A549 (cell line): ENCODE data around the gene FAAH2. TPM values are rescaled to one million over a fixed set of nuclear protein-coding genes. Genes with fewer than 3 reads are reported as not detected.

Source experiments
- ATAC-seq, 2 experiments: fragments of 200-7000 bp in 1 of 2; fragments of >200 bp in 1 of 2; cut with Nextera tagmentation in 1 of 2; cut with Tn5 transposase in 1 of 2; 3 replicates each; pipeline versions ENCODE4 v1.8.0 to v1.9.1; 2018 to 2020; ENCODE audit warnings: mild to moderate bottlenecking in 1 of 2, moderate library complexity in 1 of 2
- CTCF ChIA-PET: fragments of 300-600 bp; sonication (Branson Sonifier 250); formaldehyde crosslinking; extraction: SDS; loops from one replicate; lab custom pipeline; 2021; ENCODE audit warnings: antibody characterized with exemption, inconsistent platforms; lab: Yijun Ruan, JAX
- POLR2A ChIA-PET: fragments of 350-600 bp; formaldehyde crosslinking; extraction: SDS; loops from one replicate; lab custom pipeline; 2021; ENCODE audit warnings: antibody characterized with exemption, inconsistent platforms; lab: Yijun Ruan, JAX
- DNase-seq, 2 experiments: peaks; one replicate each; pipeline versions ENCODE4 v3.0.0 to v3.0.0-alpha.2; 2011 to 2016; ENCODE audit warnings: low read depth in 1 of 2, low spot score in 1 of 2
- FAIRE-seq: peaks from 2 replicates; lab custom pipeline; 2011; peaks lifted over from hg19 to GRCh38; lab: Jason Lieb, UNC
- H3K27ac ChIP-seq, 2 experiments: fragments of >200 bp; sonication (Bioruptor Twin); formaldehyde crosslinking; 3 replicates each; pipeline ENCODE4 v1.5.1; 2016 to 2017
- H3K4me1 ChIP-seq: fragments of >200 bp; sonication (Bioruptor Twin); formaldehyde crosslinking; 3 replicates; pipeline ENCODE4 v1.6.1; 2016
- H3K4me2 ChIP-seq: fragments of >200 bp; sonication (Bioruptor Twin); formaldehyde crosslinking; 3 replicates; pipeline ENCODE4 v1.6.1; 2016
- H3K4me3 ChIP-seq: fragments of >200 bp; sonication (Bioruptor Twin); formaldehyde crosslinking; 3 replicates; pipeline ENCODE4 v1.5.1; 2016
- H3K9me3 ChIP-seq: fragments of >200 bp; sonication (Bioruptor Twin); formaldehyde crosslinking; 3 replicates; pipeline ENCODE4 v1.6.1; 2016
- ATOH8 ChIP-seq: fragments of 250-450 bp; sonication (Bioruptor Pico); IDR thresholded peaks from 2 replicates; pipeline ENCODE4 v1.5.0; 2020; ENCODE audit warnings: low read depth, mild to moderate bottlenecking, moderate library complexity
- BCL3 ChIP-seq: fragments of >200 bp; sonication (Bioruptor Twin); formaldehyde crosslinking; IDR thresholded peaks from 3 replicates; pipeline ENCODE4 v1.6.1; 2016
- CBX2 ChIP-seq: fragments of 200-600 bp; sonication (generic); IDR thresholded peaks from 2 replicates; pipeline ENCODE4 v1.6.1; 2016; ENCODE audit warnings: low read depth, mild to moderate bottlenecking, borderline replicate concordance
- CEBPB ChIP-seq, 2 experiments: fragments of >200 bp in 1 of 2; sonication (Bioruptor Twin) in 1 of 2; formaldehyde crosslinking in 1 of 2; IDR thresholded peaks; 2 replicates each; pipeline ENCODE4 v1.6.1; 2012 to 2016
- EHF ChIP-seq: fragments of 250-450 bp; sonication (Bioruptor Pico); IDR thresholded peaks from 2 replicates; pipeline ENCODE4 v1.5.0; 2020; ENCODE audit warnings: mild to moderate bottlenecking
- EHMT2 ChIP-seq: fragments of 200-600 bp; sonication (generic); IDR thresholded peaks from 2 replicates; pipeline ENCODE4 v1.6.1; 2016; ENCODE audit warnings: antibody characterized with exemption, low read depth, mild to moderate bottlenecking, moderate library complexity
- ESRRA ChIP-seq: fragments of 150-350 bp; IDR thresholded peaks from 2 replicates; pipeline ENCODE4 v1.6.1; 2014; ENCODE audit warnings: mild to moderate bottlenecking, low read length, borderline replicate concordance
- FOSB ChIP-seq: fragments of 250-450 bp; sonication (Bioruptor Pico); IDR thresholded peaks from 2 replicates; pipeline ENCODE4 v1.5.0; 2020; ENCODE audit warnings: mild to moderate bottlenecking, moderate library complexity
- GATA3 ChIP-seq: IDR thresholded peaks from 2 replicates; pipeline ENCODE4 v1.6.1; 2012; ENCODE audit warnings: borderline replicate concordance
- HOXA7 ChIP-seq: fragments of 250-450 bp; sonication (Bioruptor Pico); IDR thresholded peaks from 2 replicates; pipeline ENCODE4 v1.5.0; 2020; ENCODE audit warnings: mild to moderate bottlenecking, moderate library complexity
- HOXB13 ChIP-seq: fragments of 250-450 bp; sonication (Bioruptor Pico); IDR thresholded peaks from 2 replicates; pipeline ENCODE4 v1.5.0; 2020; ENCODE audit warnings: low read depth, mild to moderate bottlenecking, moderate library complexity
- JUN ChIP-seq, 2 experiments: fragments of >200 bp; sonication (Bioruptor Twin); formaldehyde crosslinking; IDR thresholded peaks; 2 replicates in 1 of 2; 3 replicates in 1 of 2; pipeline ENCODE4 v1.6.1; 2016 to 2017
- KDM5A ChIP-seq: fragments of 200-600 bp; sonication (generic); IDR thresholded peaks from 2 replicates; pipeline ENCODE4 v1.6.1; 2016; ENCODE audit warnings: antibody characterized with exemption, mild to moderate bottlenecking
- MAFK ChIP-seq: fragments of 450-650 bp; IDR thresholded peaks from 2 replicates; pipeline ENCODE4 v1.6.1; 2014; ENCODE audit not compliant: partially characterized antibody
- MAX ChIP-seq: IDR thresholded peaks from 2 replicates; pipeline ENCODE4 v1.6.1; 2012
- MAZ ChIP-seq: fragments of 150-350 bp; IDR thresholded peaks from 2 replicates; pipeline ENCODE4 v1.6.1; 2014; ENCODE audit warnings: antibody characterized with exemption, low read depth, low read length, borderline replicate concordance
- MYC ChIP-seq: IDR thresholded peaks from 2 replicates; pipeline ENCODE4 v1.6.1; 2012; ENCODE audit warnings: mild to moderate bottlenecking, inconsistent platforms, low read length, improper control_type of control experiment, borderline replicate concordance
- NPAS2 ChIP-seq: fragments of 250-450 bp; sonication (Bioruptor Pico); IDR thresholded peaks from 2 replicates; pipeline ENCODE4 v1.8.0; 2022; ENCODE audit warnings: mild to moderate bottlenecking, moderate library complexity, borderline replicate concordance
- NR3C1 ChIP-seq: fragments of >200 bp; sonication (Bioruptor Twin); formaldehyde crosslinking; IDR thresholded peaks from 3 replicates; pipeline ENCODE4 v1.6.1; 2017
- PHF8 ChIP-seq: fragments of 200-600 bp; sonication (generic); IDR thresholded peaks from 2 replicates; pipeline ENCODE4 v1.6.1; 2016; ENCODE audit warnings: low read depth, mild to moderate bottlenecking, antibody characterized with exemption, moderate library complexity, borderline replicate concordance
- RAD21 ChIP-seq, 2 experiments: fragments of >200 bp in 1 of 2; sonication (Bioruptor Twin) in 1 of 2; formaldehyde crosslinking in 1 of 2; IDR thresholded peaks in 1 of 2; conservative IDR thresholded peaks in 1 of 2; 2 replicates in 1 of 2; 3 replicates in 1 of 2; pipeline ENCODE4 v1.6.1; 2012 to 2018; ENCODE audit warnings: inconsistent platforms in 1 of 2
- RCOR1 ChIP-seq: fragments of 150-350 bp; IDR thresholded peaks from 2 replicates; pipeline ENCODE4 v1.6.1; 2014; ENCODE audit warnings: antibody characterized with exemption, low read length, low read depth
- REST ChIP-seq: fragments of 200-600 bp; sonication (generic); IDR thresholded peaks from 2 replicates; pipeline ENCODE4 v1.6.1; 2016; ENCODE audit warnings: antibody characterized with exemption, mild to moderate bottlenecking, moderate library complexity
- RFX5 ChIP-seq: fragments of 450-650 bp; IDR thresholded peaks from 2 replicates; pipeline ENCODE4 v1.7.1; 2014; ENCODE audit warnings: antibody characterized with exemption, mild to moderate bottlenecking, moderate library complexity
- RNF2 ChIP-seq: fragments of 200-600 bp; sonication (generic); IDR thresholded peaks from 2 replicates; pipeline ENCODE4 v1.6.1; 2016; ENCODE audit warnings: low read depth, mild to moderate bottlenecking, antibody characterized with exemption, moderate library complexity, borderline replicate concordance
- SMC3 ChIP-seq: fragments of >200 bp; sonication (Bioruptor Twin); formaldehyde crosslinking; IDR thresholded peaks from 3 replicates; pipeline ENCODE4 v1.6.1; 2018; ENCODE audit warnings: inconsistent platforms
- SREBF2 ChIP-seq: fragments of 450-650 bp; IDR thresholded peaks from 2 replicates; pipeline ENCODE4 v1.6.1; 2014; ENCODE audit warnings: mild to moderate bottlenecking, moderate library complexity
- TP53 ChIP-seq: fragments of 250-450 bp; sonication (Bioruptor Pico); IDR thresholded peaks from 2 replicates; pipeline ENCODE4 v1.5.0; 2021; ENCODE audit warnings: mild to moderate bottlenecking, moderate library complexity
- USF2 ChIP-seq: fragments of 450-650 bp; IDR thresholded peaks from 2 replicates; pipeline ENCODE4 v1.6.1; 2014; ENCODE audit warnings: antibody characterized with exemption
- ZFP36 ChIP-seq: fragments of 450-650 bp; IDR thresholded peaks from 2 replicates; pipeline ENCODE4 v1.6.1; 2014; ENCODE audit warnings: borderline replicate concordance; ENCODE audit not compliant: partially characterized antibody
- ZSCAN20 ChIP-seq: fragments of 250-450 bp; sonication (Bioruptor Pico); IDR thresholded peaks from 2 replicates; pipeline ENCODE4 v1.8.0; 2022; ENCODE audit warnings: mild to moderate bottlenecking, moderate library complexity
- WGBS: methylation state at CpG from one replicate; pipeline ENCODE4 v1.1.6; 2017; ENCODE audit errors: missing lambda C conversion rate; 5-methylcytosine and 5-hydroxymethylcytosine counted together
- polyA plus RNA-seq, 4 experiments: library from polyadenylated mRNA; depleted of rRNA in 3 of 4; stranded (reverse); fragments of >200 nt; fragmentation: RNase III in 1 of 4; extraction: RNeasy Plus Mini Kit Qiagen cat#74134 plus additional on column Dnase treatment in 1 of 4; gene quantifications; 2 replicates in 3 of 4; 3 replicates in 1 of 4; pipeline ENCODE4 v1.2.3, GENCODE V29; 2011 to 2017

Gene FAAH2
- polyA plus RNA-seq, 2 of the 4 experiments (the other 2 are of a cell fraction) = 0.09 to 0.52 TPM

GRCh38 chrX:57285001-57285400, 1.5 kb upstream of the FAAH2 start:
- no peak for FAIRE-seq
- 24% methylated on average over 3 of the region's 3 CpGs for WGBS
- no peak for ATAC-seq
- Histone ChIP-seq H3K4me3 (no peak overlapping the region), H3K4me1 (no peaks in the 10 kb centered on the region), H3K27ac (no peak overlapping the region), H3K4me2 (no peak overlapping the region), H3K9me3 (no peaks in the 10 kb centered on the region)
- ChIA-PET POLR2A (no interaction called here), CTCF (no interaction called here)
- DNase-seq = no peak
- TF ChIP-seq MAX = no peak
- no peak for TF ChIP-seq RAD21 (conservative IDR thresholded peaks at IDR 0.05 in 1 of 2, IDR thresholded peaks at IDR 0.05 in 1 of 2)
- no peak for TF ChIP-seq NR3C1
- no peak for TF ChIP-seq TP53
- TF ChIP-seq SMC3 = no peak
- TF ChIP-seq EHF (CRISPR knock-in tag) = no peak
- TF ChIP-seq REST = no peak
- no peak for TF ChIP-seq ESRRA
- no peak for TF ChIP-seq USF2
- no peak for TF ChIP-seq ATOH8 (CRISPR knock-in tag)
- TF ChIP-seq ZFP36 = no peak
- TF ChIP-seq MAZ = no peak
- no peak for TF ChIP-seq GATA3
- no peak for TF ChIP-seq CEBPB (IDR thresholded peaks at IDR 0.05)
- TF ChIP-seq JUN (IDR thresholded peaks at IDR 0.05) = no peak
- TF ChIP-seq, all 56 proteins: peak for 0

- Histone ChIP-seq H3K9me3 (no peaks in the 10 kb centered on the region), H3K4me1 (no peaks in the 10 kb centered on the region), H3K4me3 (no peak overlapping the region), H3K4me2 (no peak overlapping the region), H3K27ac (no peak overlapping the region)
- 5% methylated on average over 1 of the region's 1 CpG for WGBS
- CTCF ChIA-PET = no interaction called here
- FAIRE-seq (peak; percentile 32), ATAC-seq (no peak), DNase-seq (no peak)
- POLR2A ChIA-PET = no interaction called here
- TF ChIP-seq MAFK = no peak
- TF ChIP-seq EHMT2 = no peak
- no peak for TF ChIP-seq CBX2
- no peak for TF ChIP-seq RFX5
Observed at GRCh38 chrX:57289089-57289488, 2.6 kb downstream of the FAAH2 start.

- Histone ChIP-seq H3K4me2 (no peak overlapping the region), H3K9me3 (no peaks in the 10 kb centered on the region), H3K4me1 (no peaks in the 10 kb centered on the region), H3K27ac (no peak overlapping the region), H3K4me3 (no peak overlapping the region)
- ChIA-PET POLR2A (no interaction called here), CTCF (no interaction called here)
- FAIRE-seq = no peak
- no peak for ATAC-seq
- no peak for DNase-seq
- no peak for TF ChIP-seq RCOR1
- TF ChIP-seq HOXA7 (CRISPR knock-in tag) = no peak
- no peak for TF ChIP-seq SMC3
- TF ChIP-seq FOSB (CRISPR knock-in tag) = no peak
- no peak for TF ChIP-seq SREBF2
- TF ChIP-seq PHF8 = no peak
- TF ChIP-seq ZSCAN20 (CRISPR knock-in tag) = no peak
- no peak for TF ChIP-seq KDM5A
- TF ChIP-seq NPAS2 (CRISPR knock-in tag) = no peak
- TF ChIP-seq BCL3 = no peak
- TF ChIP-seq HOXB13 = no peak
- TF ChIP-seq TP53 = no peak
- no peak for TF ChIP-seq ESRRA
- TF ChIP-seq MYC = no peak
- TF ChIP-seq RNF2 = no peak
Observed at GRCh38 chrX:57294961-57295360, 8.5 kb downstream of the FAAH2 start.
